ENCODE measurements around the gene MARVELD3.

MARVELD3 gene

GRCh38 chr16:71666928-71667707, 41.1 kb downstream of the MARVELD3 start:
- no peak overlapping the region for H3K4ac ChIP-seq (ENCODE audit: low read depth, low read length)
- H3K36me3 ChIP-seq (ENCODE audit: control insufficient read depth, insufficient read depth, low read length), result peaks cover 4% of the 10 kb centered on the region
- H2BK15ac ChIP-seq (replicated peaks; ENCODE audit: low read depth), result no peak overlapping the region
- no peak overlapping the region for H4K5ac ChIP-seq (ENCODE audit: low read length)
- no peak overlapping the region for H2AK5ac ChIP-seq (ENCODE audit: low read length)
- no CpG with 5 or more reads among the region's 4 CpGs for WGBS (ENCODE audit: extremely low coverage, insufficient coverage, low lambda C conversion rate)
- H3K4me1 ChIP-seq (ENCODE audit: control insufficient read depth, low read depth, low read length), result no peaks in the 10 kb centered on the region
- H3K27ac ChIP-seq (ENCODE audit: low read depth, low read length), result no peak overlapping the region
- no peak overlapping the region for H2BK5ac ChIP-seq (ENCODE audit: low read length)
- no peak overlapping the region for H3K18ac ChIP-seq (ENCODE audit: low read length)
- no peak overlapping the region for H3K23ac ChIP-seq (ENCODE audit: low read length)
- DNase-seq, result no peak
- no peak overlapping the region for H3K4me2 ChIP-seq (ENCODE audit: low read length)
- no peak overlapping the region for H3K9ac ChIP-seq (ENCODE audit: low read length)
- no peak overlapping the region for H2BK120ac ChIP-seq (ENCODE audit: low read depth, low read length)
- H3K56ac ChIP-seq (ENCODE audit: low read length), result no peak overlapping the region
- H3K79me1 ChIP-seq (ENCODE audit: low read length), result no peaks in the 10 kb centered on the region
- H3K27me3 ChIP-seq (ENCODE audit: insufficient read depth, low read length, poor library complexity), result no peaks in the 10 kb centered on the region
- no peaks in the 10 kb centered on the region for H3K79me2 ChIP-seq (ENCODE audit: control insufficient read depth, insufficient read depth, low read length)
- H3K4me3 ChIP-seq (ENCODE audit: low read length), result no peak overlapping the region
- H4K8ac ChIP-seq (ENCODE audit: low read depth, low read length), result no peak overlapping the region

- no peak for DNase-seq
- Histone ChIP-seq H3K36me3 (ENCODE audit: control insufficient read depth, insufficient read depth, low read length) (peaks cover 4% of the 10 kb centered on the region), H3K79me1 (ENCODE audit: low read length) (no peaks in the 10 kb centered on the region), H4K5ac (ENCODE audit: low read length) (no peak overlapping the region), H3K4me2 (ENCODE audit: low read length) (no peak overlapping the region), H3K56ac (ENCODE audit: low read length) (no peak overlapping the region), H3K18ac (ENCODE audit: low read length) (no peak overlapping the region), H3K27ac (ENCODE audit: low read depth, low read length) (no peak overlapping the region), H4K8ac (ENCODE audit: low read depth, low read length) (no peak overlapping the region), H3K27me3 (ENCODE audit: insufficient read depth, low read length, poor library complexity) (no peaks in the 10 kb centered on the region), H3K4ac (ENCODE audit: low read depth, low read length) (no peak overlapping the region), H2BK15ac (replicated peaks; ENCODE audit: low read depth) (no peak overlapping the region), H2AK5ac (ENCODE audit: low read length) (no peak overlapping the region), H3K4me1 (ENCODE audit: control insufficient read depth, low read depth, low read length) (no peaks in the 10 kb centered on the region), H3K9ac (ENCODE audit: low read length) (no peak overlapping the region), H3K79me2 (ENCODE audit: control insufficient read depth, insufficient read depth, low read length) (no peaks in the 10 kb centered on the region), H2BK5ac (ENCODE audit: low read length) (no peak overlapping the region), H2BK120ac (ENCODE audit: low read depth, low read length) (no peak overlapping the region), H3K23ac (ENCODE audit: low read length) (no peak overlapping the region), H3K4me3 (ENCODE audit: low read length) (no peak overlapping the region)
- whole genome bisulfite sequencing (ENCODE audit: extremely low coverage, insufficient coverage, low lambda C conversion rate), result no CpG with 5 or more reads among the region's 6 CpGs
Observed at GRCh38 chr16:71669926-71670536, 44.0 kb downstream of the MARVELD3 start.

GRCh38 chr16:71670537-71670936, 44.6 kb downstream of the MARVELD3 start:
- H2BK5ac ChIP-seq (ENCODE audit: low read length), result no peak overlapping the region
- H2AK5ac ChIP-seq (ENCODE audit: low read length), result no peak overlapping the region
- H3K56ac ChIP-seq (ENCODE audit: low read length), result no peak overlapping the region
- no peak overlapping the region for H3K27ac ChIP-seq (ENCODE audit: low read depth, low read length)
- no peak overlapping the region for H3K4ac ChIP-seq (ENCODE audit: low read depth, low read length)
- H3K9ac ChIP-seq (ENCODE audit: low read length), result no peak overlapping the region
- no peak overlapping the region for H3K18ac ChIP-seq (ENCODE audit: low read length)
- H4K8ac ChIP-seq (ENCODE audit: low read depth, low read length), result no peak overlapping the region
- no peak for DNase-seq
- no peak overlapping the region for H2BK120ac ChIP-seq (ENCODE audit: low read depth, low read length)
- H4K5ac ChIP-seq (ENCODE audit: low read length), result no peak overlapping the region
- no peak overlapping the region for H3K4me2 ChIP-seq (ENCODE audit: low read length)
- no peak overlapping the region for H3K23ac ChIP-seq (ENCODE audit: low read length)
- peaks cover 4% of the 10 kb centered on the region for H3K36me3 ChIP-seq (ENCODE audit: control insufficient read depth, insufficient read depth, low read length)
- H3K4me3 ChIP-seq (ENCODE audit: low read length), result no peak overlapping the region
- WGBS (ENCODE audit: extremely low coverage, insufficient coverage, low lambda C conversion rate), result no CpG with 5 or more reads among the region's 4 CpGs
- no peaks in the 10 kb centered on the region for H3K27me3 ChIP-seq (ENCODE audit: insufficient read depth, low read length, poor library complexity)
- H3K79me1 ChIP-seq (ENCODE audit: low read length), result no peaks in the 10 kb centered on the region
- no peaks in the 10 kb centered on the region for H3K4me1 ChIP-seq (ENCODE audit: control insufficient read depth, low read depth, low read length)
- H3K79me2 ChIP-seq (ENCODE audit: control insufficient read depth, insufficient read depth, low read length), result no peaks in the 10 kb centered on the region
- H2BK15ac ChIP-seq (replicated peaks; ENCODE audit: low read depth), result no peak overlapping the region

GRCh38 chr16:71671165-71671564, 45.2 kb downstream of the MARVELD3 start:
- Histone ChIP-seq H3K4me2 (ENCODE audit: low read length) (no peak overlapping the region), H4K8ac (ENCODE audit: low read depth, low read length) (no peak overlapping the region), H3K27ac (ENCODE audit: low read depth, low read length) (no peak overlapping the region), H4K5ac (ENCODE audit: low read length) (no peak overlapping the region), H3K9ac (ENCODE audit: low read length) (no peak overlapping the region), H3K4ac (ENCODE audit: low read depth, low read length) (no peak overlapping the region), H2BK120ac (ENCODE audit: low read depth, low read length) (no peak overlapping the region), H3K27me3 (ENCODE audit: insufficient read depth, low read length, poor library complexity) (no peaks in the 10 kb centered on the region), H2AK5ac (ENCODE audit: low read length) (no peak overlapping the region), H3K79me2 (ENCODE audit: control insufficient read depth, insufficient read depth, low read length) (no peaks in the 10 kb centered on the region), H3K23ac (ENCODE audit: low read length) (no peak overlapping the region), H2BK5ac (ENCODE audit: low read length) (no peak overlapping the region), H3K56ac (ENCODE audit: low read length) (no peak overlapping the region), H3K4me3 (ENCODE audit: low read length) (no peak overlapping the region), H2BK15ac (replicated peaks; ENCODE audit: low read depth) (no peak overlapping the region), H3K4me1 (ENCODE audit: control insufficient read depth, low read depth, low read length) (no peaks in the 10 kb centered on the region), H3K36me3 (ENCODE audit: control insufficient read depth, insufficient read depth, low read length) (peaks cover 4% of the 10 kb centered on the region), H3K79me1 (ENCODE audit: low read length) (no peaks in the 10 kb centered on the region), H3K18ac (ENCODE audit: low read length) (no peak overlapping the region)
- DNase-seq, result no peak
- WGBS (ENCODE audit: extremely low coverage, insufficient coverage, low lambda C conversion rate), result no CpG with 5 or more reads among the region's 3 CpGs

GRCh38 chr16:71672125-71672524, 46.1 kb downstream of the MARVELD3 start:
- Histone ChIP-seq H3K23ac (ENCODE audit: low read length) (no peak overlapping the region), H4K8ac (ENCODE audit: low read depth, low read length) (no peak overlapping the region), H4K5ac (ENCODE audit: low read length) (no peak overlapping the region), H3K36me3 (ENCODE audit: control insufficient read depth, insufficient read depth, low read length) (peaks cover 5% of the 10 kb centered on the region), H2BK120ac (ENCODE audit: low read depth, low read length) (no peak overlapping the region), H3K27ac (ENCODE audit: low read depth, low read length) (no peak overlapping the region), H2BK15ac (replicated peaks; ENCODE audit: low read depth) (no peak overlapping the region), H3K4ac (ENCODE audit: low read depth, low read length) (no peak overlapping the region), H3K27me3 (ENCODE audit: insufficient read depth, low read length, poor library complexity) (no peaks in the 10 kb centered on the region), H3K9ac (ENCODE audit: low read length) (no peak overlapping the region), H3K79me2 (ENCODE audit: control insufficient read depth, insufficient read depth, low read length) (no peaks in the 10 kb centered on the region), H2AK5ac (ENCODE audit: low read length) (no peak overlapping the region), H3K4me1 (ENCODE audit: control insufficient read depth, low read depth, low read length) (no peaks in the 10 kb centered on the region), H3K56ac (ENCODE audit: low read length) (no peak overlapping the region), H2BK5ac (ENCODE audit: low read length) (no peak overlapping the region), H3K79me1 (ENCODE audit: low read length) (no peaks in the 10 kb centered on the region), H3K4me3 (ENCODE audit: low read length) (no peak overlapping the region), H3K18ac (ENCODE audit: low read length) (no peak overlapping the region), H3K4me2 (ENCODE audit: low read length) (no peak overlapping the region)
- WGBS (ENCODE audit: extremely low coverage, insufficient coverage, low lambda C conversion rate), result no CpG with 5 or more reads among the region's 3 CpGs
- DNase-seq, result no peak
